ENCODE data around the gene SEZ6L2.

SEZ6L2 gene

DNA sequence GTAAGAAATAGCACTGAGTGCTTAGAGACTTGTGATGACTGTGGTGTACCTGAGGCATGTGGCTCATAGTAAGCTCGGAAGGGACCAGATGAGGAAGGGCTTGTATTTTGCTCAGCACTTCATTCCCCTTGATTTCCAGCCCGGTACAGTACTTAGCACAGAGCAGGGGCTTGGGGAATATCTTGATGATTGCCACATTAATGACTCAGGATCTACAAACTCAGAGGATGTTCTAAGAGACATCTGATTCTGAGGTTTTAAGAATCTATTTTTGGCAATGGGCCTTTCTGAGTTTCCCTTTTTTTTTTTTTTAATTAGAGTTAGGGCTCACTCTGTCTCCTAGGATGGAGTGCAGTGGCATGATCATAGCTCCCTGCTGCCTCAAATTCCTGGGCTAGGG, 10.0 kb upstream of the SEZ6L2 start:
- TF ChIP-seq CTCF (IDR thresholded peaks at IDR 0.05; ENCODE audit: low read depth, low read length) = no peak
- no peak for DNase-seq (ENCODE audit: extremely low read depth, low read depth)

- no peak for DNase-seq (ENCODE audit: extremely low read depth, low read depth)
- no peak for TF ChIP-seq CTCF (IDR thresholded peaks at IDR 0.05; ENCODE audit: low read depth, low read length)
These were observed 9.4 kb upstream of the SEZ6L2 start for GRCh38 chr16:29908719-29909220.

- no peak for TF ChIP-seq CTCF (IDR thresholded peaks at IDR 0.05; ENCODE audit: low read depth, low read length)
- DNase-seq (ENCODE audit: extremely low read depth, low read depth) = no peak
These were observed 8.6 kb upstream of the SEZ6L2 start for GRCh38 chr16:29907973-29908372.

- TF ChIP-seq CTCF (IDR thresholded peaks at IDR 0.05; ENCODE audit: low read depth, low read length) = no peak
These were observed 7.3 kb upstream of the SEZ6L2 start for GRCh38 chr16:29906520-29907244.

DNA sequence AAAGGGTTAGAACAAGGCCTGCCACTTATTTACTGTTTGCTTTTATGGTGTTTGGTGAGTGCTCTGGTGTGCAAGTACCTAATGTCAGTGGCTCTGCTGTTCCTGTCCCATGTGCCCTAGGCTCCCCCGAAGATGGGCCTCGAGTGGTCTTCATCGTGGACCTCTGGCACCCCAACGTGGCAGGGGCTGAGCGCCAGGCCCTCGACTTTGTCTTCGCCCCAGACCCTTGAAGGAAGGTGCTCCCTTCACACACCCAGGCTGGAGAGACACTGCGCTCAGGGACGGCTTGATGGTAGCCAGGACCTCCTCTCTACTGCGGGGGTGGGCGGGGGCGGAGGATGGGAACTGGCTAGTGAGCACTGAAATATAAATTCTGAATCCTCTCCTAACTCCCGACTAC, 6.3 kb upstream of the SEZ6L2 start:
- TF ChIP-seq CTCF (IDR thresholded peaks at IDR 0.05; ENCODE audit: low read depth, low read length) = no peak
- no peak for DNase-seq (ENCODE audit: extremely low read depth, low read depth)

More at GRCh38 chr16:29906520-29907244, 7.3 kb upstream of the SEZ6L2 start:
- DNase-seq (ENCODE audit: extremely low read depth, low read depth) = no peak

GRCh38 chr16:29904947-29905346, 5.6 kb upstream of the SEZ6L2 start:
- no peak for TF ChIP-seq CTCF (IDR thresholded peaks at IDR 0.05; ENCODE audit: low read depth, low read length)
- no peak for DNase-seq (ENCODE audit: extremely low read depth, low read depth)

- DNase-seq (ENCODE audit: extremely low read depth, low read depth) = no peak
- TF ChIP-seq CTCF (IDR thresholded peaks at IDR 0.05; ENCODE audit: low read depth, low read length) = no peak
These were observed 4.2 kb upstream of the SEZ6L2 start for GRCh38 chr16:29903590-29903989.
